IMR-90 (cell line): ENCODE measurements around the gene SPOUT1. TPM values are rescaled to one million over a fixed set of nuclear protein-coding genes. Genes with fewer than 3 reads are reported as not detected.

Source experiments
- ATAC-seq: fragments of 200-7000 bp; cut with Tn5 transposase; 2 replicates; pipeline ENCODE4 v1.9.1; 2020; ENCODE audit warnings: low read depth, mild to moderate bottlenecking, moderate library complexity
- BruUV-seq: library from RNA; stranded (reverse); fragments of 400-500 nt; replicated peaks from 2 replicates; lab custom pipeline; 2021; lab: Mats Ljungman, UMichigan
- CTCF ChIA-PET: fragments of 300-600 bp; formaldehyde crosslinking; extraction: SDS; loops from one replicate; lab custom pipeline; 2021; ENCODE audit warnings: antibody characterized with exemption; lab: Yijun Ruan, JAX
- POLR2A ChIA-PET: fragments of 300-600 bp; sonication (Branson Sonifier 250); formaldehyde crosslinking; loops from one replicate; lab custom pipeline; 2022; ENCODE audit warnings: antibody characterized with exemption; ENCODE audit not compliant: unreplicated experiment; lab: Charles Lee
- DNase-seq: peaks from one replicate; pipeline ENCODE4 v3.0.0; 2013
- H2AFZ ChIP-seq: replicated peaks from 2 replicates; pipeline ENCODE3; 2013; ENCODE audit warnings: low read length, mild to moderate bottlenecking; ENCODE audit not compliant: poor library complexity
- H2AK5ac ChIP-seq: 2 replicates; pipeline ENCODE4 v1.6.1; 2013; ENCODE audit warnings: low read depth, low read length, inconsistent platforms
- H2AK9ac ChIP-seq: replicated peaks from 2 replicates; pipeline ENCODE3; 2013; ENCODE audit warnings: mild to moderate bottlenecking, low read depth, low read length, moderate library complexity; ENCODE audit not compliant: poor library complexity
- H2BK120ac ChIP-seq: 2 replicates; pipeline ENCODE4 v1.6.1; 2013; ENCODE audit warnings: low read depth, low read length, inconsistent platforms
- H2BK15ac ChIP-seq: 3 replicates; pipeline ENCODE4 v1.6.1; 2013; ENCODE audit warnings: low read depth, low read length, inconsistent platforms
- H2BK20ac ChIP-seq: 2 replicates; pipeline ENCODE4 v1.6.1; 2013; ENCODE audit warnings: low read depth, mild to moderate bottlenecking, inconsistent platforms, low read length, moderate library complexity
- H2BK5ac ChIP-seq: 2 replicates; pipeline ENCODE4 v1.6.1; 2013; ENCODE audit warnings: mild to moderate bottlenecking, low read depth, low read length, inconsistent platforms; ENCODE audit not compliant: poor library complexity, severe bottlenecking
- H3K14ac ChIP-seq: replicated peaks from 2 replicates; pipeline ENCODE4 v1.6.1; 2013; ENCODE audit warnings: low read depth, low read length, inconsistent platforms
- H3K18ac ChIP-seq: 2 replicates; pipeline ENCODE4 v1.6.1; 2013; ENCODE audit warnings: low read depth, low read length, control low read depth
- H3K23ac ChIP-seq: 2 replicates; pipeline ENCODE4 v1.6.1; 2013; ENCODE audit warnings: low read depth, low read length, inconsistent platforms
- H3K27ac ChIP-seq: 2 replicates; pipeline ENCODE4 v1.5.1; 2013; ENCODE audit warnings: mild to moderate bottlenecking, control low read depth, low read length; ENCODE audit not compliant: insufficient read depth
- H3K27me3 ChIP-seq: 2 replicates; pipeline ENCODE4 v1.6.1; 2013; ENCODE audit warnings: low read length; ENCODE audit not compliant: control insufficient read depth, insufficient read depth
- H3K36me3 ChIP-seq: 2 replicates; pipeline ENCODE4 v1.6.1; 2013; ENCODE audit warnings: low read length, mixed read lengths; ENCODE audit not compliant: control insufficient read depth, insufficient read depth
- H3K4ac ChIP-seq: 2 replicates; pipeline ENCODE4 v1.6.1; 2013; ENCODE audit warnings: low read depth, low read length, inconsistent platforms
- H3K4me1 ChIP-seq: 2 replicates; pipeline ENCODE4 v1.6.1; 2013; ENCODE audit warnings: low read length, mixed read lengths; ENCODE audit not compliant: control insufficient read depth, insufficient read depth
- H3K4me2 ChIP-seq: 2 replicates; pipeline ENCODE4 v1.6.1; 2013; ENCODE audit warnings: low read depth, mild to moderate bottlenecking, control low read depth, low read length, moderate library complexity
- H3K4me3 ChIP-seq: 2 replicates; pipeline ENCODE4 v1.5.1; 2013; ENCODE audit warnings: low read depth, mild to moderate bottlenecking, control low read depth, low read length, moderate library complexity; ENCODE audit not compliant: insufficient read depth
- H3K56ac ChIP-seq: 2 replicates; pipeline ENCODE4 v1.6.1; 2013; ENCODE audit warnings: low read length, inconsistent platforms; ENCODE audit not compliant: insufficient read depth; ENCODE audit errors: extremely low read depth
- H3K79me1 ChIP-seq, 2 experiments: 2 replicates each; pipeline ENCODE4 v1.6.1; 2013; ENCODE audit warnings: low read length in 2 of 2, inconsistent platforms in 1 of 2, low read depth in 1 of 2
- H3K9ac ChIP-seq: 2 replicates; pipeline ENCODE4 v1.6.1; 2013; ENCODE audit warnings: low read depth, low read length, control low read depth
- H3K9me1 ChIP-seq: 2 replicates; pipeline ENCODE4 v1.6.1; 2013; ENCODE audit warnings: low read length, inconsistent platforms; ENCODE audit not compliant: insufficient read depth
- H3K9me3 ChIP-seq: 2 replicates; pipeline ENCODE4 v1.6.1; 2013; ENCODE audit warnings: low read length; ENCODE audit not compliant: control insufficient read depth, insufficient read depth
- H4K20me1 ChIP-seq: 2 replicates; pipeline ENCODE4 v1.6.1; 2013; ENCODE audit warnings: low read length, inconsistent platforms; ENCODE audit not compliant: insufficient read depth
- H4K5ac ChIP-seq: 2 replicates; pipeline ENCODE4 v1.6.1; 2013; ENCODE audit warnings: mild to moderate bottlenecking, low read depth, low read length, control low read depth
- H4K8ac ChIP-seq, 2 experiments: 2 replicates each; pipeline ENCODE4 v1.6.1; 2013; ENCODE audit warnings: low read depth in 2 of 2, low read length in 2 of 2, control low read depth in 1 of 2, inconsistent platforms in 1 of 2
- H4K91ac ChIP-seq: 2 replicates; pipeline ENCODE4 v1.6.1; 2013; ENCODE audit warnings: low read depth, low read length, inconsistent platforms; ENCODE audit not compliant: insufficient read depth
- CEBPB ChIP-seq: IDR thresholded peaks from 2 replicates; pipeline ENCODE4 v1.6.1; 2012; ENCODE audit warnings: low read depth, low read length, improper control_type of control experiment
- CHD1 ChIP-seq: IDR thresholded peaks from 2 replicates; pipeline ENCODE4 v1.6.1; 2012; ENCODE audit warnings: low read depth, low read length, improper control_type of control experiment
- CTCF ChIP-seq: conservative IDR thresholded peaks from 2 replicates; pipeline ENCODE4 v1.5.1; 2012; ENCODE audit warnings: mild to moderate bottlenecking, low read depth, low read length, improper control_type of control experiment
- FOS ChIP-seq: fragments of 150-350 bp; IDR thresholded peaks from 2 replicates; pipeline ENCODE4 v1.6.1; 2016; ENCODE audit warnings: low read depth, low read length
- MAFK ChIP-seq: IDR thresholded peaks from 2 replicates; pipeline ENCODE4 v1.6.1; 2012; ENCODE audit warnings: low read depth, low read length, improper control_type of control experiment
- MAZ ChIP-seq: IDR thresholded peaks from 2 replicates; pipeline ENCODE4 v1.6.1; 2012; ENCODE audit warnings: low read depth, mild to moderate bottlenecking, low read length, improper control_type of control experiment, moderate library complexity, borderline replicate concordance
- MXI1 ChIP-seq: IDR thresholded peaks from 2 replicates; pipeline ENCODE4 v1.6.1; 2012; ENCODE audit warnings: low read depth, mild to moderate bottlenecking, low read length, moderate library complexity, borderline replicate concordance
- NFE2L2 ChIP-seq: fragments of 150-350 bp; IDR thresholded peaks from 2 replicates; pipeline ENCODE4 v1.6.1; 2016; ENCODE audit warnings: low read depth, mild to moderate bottlenecking, low read length
- POLR2A ChIP-seq: IDR thresholded peaks from 2 replicates; pipeline ENCODE4 v1.6.1; 2012; ENCODE audit warnings: mild to moderate bottlenecking, low read depth, low read length
- RAD21 ChIP-seq: IDR thresholded peaks from 2 replicates; pipeline ENCODE4 v1.6.1; 2012; ENCODE audit warnings: low read length, improper control_type of control experiment
- RCOR1 ChIP-seq: IDR thresholded peaks from 2 replicates; pipeline ENCODE4 v1.6.1; 2012; ENCODE audit warnings: mild to moderate bottlenecking, low read length, improper control_type of control experiment; ENCODE audit not compliant: insufficient replicate concordance
- RFX5 ChIP-seq: IDR thresholded peaks from 2 replicates; pipeline ENCODE4 v1.8.0; 2012; ENCODE audit warnings: low read depth, mild to moderate bottlenecking, low read length, moderate library complexity
- SMC3 ChIP-seq: fragments of 150-350 bp; IDR thresholded peaks from 2 replicates; pipeline ENCODE4 v1.6.1; 2016; ENCODE audit warnings: low read depth, mild to moderate bottlenecking, antibody characterized with exemption, low read length, moderate library complexity
- WGBS, 2 experiments: methylation state at CpG; one replicate each; pipeline versions ENCODE4 v1.1.5 to v1.1.7; 2013; ENCODE audit warnings: missing lambda C conversion rate in 2 of 2; ENCODE audit not compliant: insufficient read length in 1 of 2; ENCODE audit errors: extremely low coverage in 2 of 2; 5-methylcytosine and 5-hydroxymethylcytosine counted together
- dilution Hi-C: fragments of 300-500 bp; cut with HindIII; formaldehyde crosslinking; loops from one replicate; pipeline ENCODE4 v1.14.3; 2018; ENCODE audit warnings: low sequenced_read_pairs; ENCODE audit not compliant: unreplicated experiment
- in situ Hi-C: fragments of 300-500 bp; cut with MboI; formaldehyde crosslinking; loops from 3 replicates; pipeline ENCODE4 v1.14.3; 2019; ENCODE audit warnings: low sequenced_read_pairs, inconsistent platforms, mixed read lengths
- intact Hi-C: fragments of 100-400 bp; cut with micrococcal nuclease; formaldehyde crosslinking; loops from 2 replicates; pipeline ENCODE4 v1.10.0; 2022
- polyA plus RNA-seq, 3 experiments: library from polyadenylated mRNA; depleted of rRNA; stranded (reverse); fragments of >200 nt; gene quantifications; 2 replicates each; pipeline ENCODE4 v1.2.3, GENCODE V29; 2012; ENCODE audit warnings: low replicate concordance in 1 of 3
- total RNA-seq: library from RNA; depleted of rRNA; stranded (reverse); fragments of >200 nt; gene quantifications from 2 replicates; pipeline ENCODE4 v1.2.3, GENCODE V29; 2012
- TF ChIP-seq, protein P1 (sequence below): fragments of 150-350 bp; IDR thresholded peaks from 2 replicates; pipeline ENCODE4 v1.6.1; 2016; ENCODE audit warnings: low read depth, mild to moderate bottlenecking, low read length, moderate library complexity, borderline replicate concordance

SPOUT1 gene
- total and polyA plus RNA-seq, 2 of the 4 experiments (the other 2 are of a cell fraction), result 17.9 to 27.8 TPM

DNA sequence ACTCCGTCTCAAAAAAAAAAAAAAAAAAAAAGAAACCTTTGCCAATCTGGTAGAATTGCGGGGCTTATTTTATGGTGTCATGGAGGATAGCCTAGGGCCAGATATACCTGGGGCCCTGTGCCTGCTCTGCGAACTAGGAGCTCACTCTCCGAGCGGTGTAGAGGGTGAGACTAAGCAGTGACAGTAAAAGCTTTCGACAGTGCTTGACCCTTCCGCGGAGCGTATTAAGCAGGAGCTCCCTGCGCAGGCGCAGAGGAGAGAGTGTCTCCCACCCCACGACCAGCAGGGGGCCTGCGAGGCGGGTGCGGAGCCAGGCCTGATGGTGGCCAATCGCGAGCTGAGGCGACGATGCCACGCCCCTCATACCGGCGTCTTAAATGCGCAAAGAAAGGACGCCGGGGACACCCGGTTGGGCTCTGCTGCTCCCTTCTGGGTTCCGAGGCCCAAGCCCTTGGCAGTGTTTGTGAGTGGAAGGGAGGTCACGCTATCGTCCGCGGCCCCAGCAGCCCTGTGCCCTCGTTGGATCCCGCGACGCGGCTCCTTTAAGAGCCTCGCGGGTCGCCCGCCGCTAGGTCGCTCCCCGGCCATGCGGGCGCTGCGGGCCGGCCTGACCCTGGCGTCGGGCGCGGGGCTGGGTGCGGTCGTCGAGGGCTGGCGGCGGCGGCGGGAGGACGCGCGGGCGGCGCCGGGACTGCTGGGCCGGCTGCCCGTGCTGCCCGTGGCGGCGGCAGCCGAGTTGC is 11.3 kb downstream of the SPOUT1 start, which contains the start of gene ENDOG:
TSS of gene ENDOG (plus strand) at position 402 of the 740 bp plus-strand sequence. CDS start at position 587, 185 bp downstream.
- H2BK5ac ChIP-seq, result peak within 1 kb of the TSS; percentile 59
- peak within 1 kb of the TSS; percentile 93 for H3K4me2 ChIP-seq
- H3K4me3 ChIP-seq, result peak within 1 kb of the TSS; percentile 59
- H3K9me3 ChIP-seq, result no peaks in the 10 kb centered on the region
- peak within 1 kb of the TSS; percentile 83 for H2AK9ac ChIP-seq
- dilution Hi-C loops (no loop called here), in situ Hi-C loops (no loop called here), intact Hi-C loops (no loop called here)
- H2AK5ac ChIP-seq, result peak within 1 kb of the TSS; percentile 83
- peak within 1 kb of the TSS; percentile 94 for H2AFZ ChIP-seq
- ATAC-seq (peak; percentile 97), DNase-seq (peak; percentile 93)
- peak within 1 kb of the TSS; percentile 60 for H3K9ac ChIP-seq
- H3K23ac ChIP-seq, result peak within 1 kb of the TSS; percentile 70
- 0 out of 2 replicates have a peak within 1 kb of the TSS, but pooled peaks have one; percentile 59 for H3K14ac ChIP-seq
- no peaks in the 10 kb centered on the region for H3K27me3 ChIP-seq
- H4K91ac ChIP-seq, result no peak within 1 kb of the TSS; the same call in 1 of the 2 replicates
- peaks cover 12% of the 10 kb centered on the region for H3K36me3 ChIP-seq
- H3K27ac ChIP-seq, result peak within 1 kb of the TSS; percentile 58
- H3K4me1 ChIP-seq, result peaks cover 4% of the 10 kb centered on the region; the same call in 1 of the 2 replicates
- H3K79me1 ChIP-seq, result peaks cover 0 to 15% of the 10 kb centered on the region in 2 experiments; a peak in 3 of 4 replicates
- H2BK15ac ChIP-seq, result no peak within 1 kb of the TSS
- ChIA-PET CTCF (interaction anchor here (0.6 to 2.1 kb wide), 14 partner anchors 9 to 183 kb away, joined by 3 to 11 read pairs (median 3); partner anchors contain the start of gene SPOUT1), POLR2A (interaction anchor here (0.7 kb wide), 1 partner anchor 27 kb away, joined by 16 read pairs; no protein-coding TSS in a partner anchor)
- no TSS peak for BruUV-seq
- H3K56ac ChIP-seq, result no peak within 1 kb of the TSS
- peak within 1 kb of the TSS; percentile 94 for H4K5ac ChIP-seq
- H2BK20ac ChIP-seq, result no peak within 1 kb of the TSS
- H4K20me1 ChIP-seq, result peaks cover 14% of the 10 kb centered on the region
- H3K18ac ChIP-seq, result peak within 1 kb of the TSS; percentile 63; the same call in 1 of the 2 replicates
- H3K9me1 ChIP-seq, result peaks cover 9% of the 10 kb centered on the region; the same call in 1 of the 2 replicates
- peak within 1 kb of the TSS; percentile 47; the same call in 1 of the 2 replicates for H3K4ac ChIP-seq
- WGBS, 2 experiments, result 1% methylated on average over 46 of the region's 70 CpGs; no CpG with 5 or more reads in 1 of the 2 experiments
- H2BK120ac ChIP-seq, result no peak within 1 kb of the TSS
- peak within 1 kb of the TSS in 1 of 2 experiments; percentile 97; a peak in 2 of 4 replicates for H4K8ac ChIP-seq
- TF ChIP-seq CTCF (peak; percentile 99), CHD1 (no peak), CEBPB (no peak), RFX5 (no peak), MAZ (peak; percentile 46; the same call in 1 of the 2 replicates), RAD21 (peak; percentile 53), FOS (no peak), MAFK (no peak), MXI1 (peak; percentile 26; the same call in 1 of the 2 replicates), POLR2A (peak; percentile 85), RCOR1 (no peak), NFE2L2 (no peak), SMC3 (peak; percentile 59)
- TF ChIP-seq, protein P1, sequence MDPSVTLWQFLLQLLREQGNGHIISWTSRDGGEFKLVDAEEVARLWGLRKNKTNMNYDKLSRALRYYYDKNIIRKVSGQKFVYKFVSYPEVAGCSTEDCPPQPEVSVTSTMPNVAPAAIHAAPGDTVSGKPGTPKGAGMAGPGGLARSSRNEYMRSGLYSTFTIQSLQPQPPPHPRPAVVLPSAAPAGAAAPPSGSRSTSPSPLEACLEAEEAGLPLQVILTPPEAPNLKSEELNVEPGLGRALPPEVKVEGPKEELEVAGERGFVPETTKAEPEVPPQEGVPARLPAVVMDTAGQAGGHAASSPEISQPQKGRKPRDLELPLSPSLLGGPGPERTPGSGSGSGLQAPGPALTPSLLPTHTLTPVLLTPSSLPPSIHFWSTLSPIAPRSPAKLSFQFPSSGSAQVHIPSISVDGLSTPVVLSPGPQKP, result no peak
